Measurements from ENCODE around the gene BRSK2. TPM values are rescaled to one million over a fixed set of nuclear protein-coding genes. Genes with fewer than 3 reads are reported as not detected.

BRSK2 gene
- total RNA-seq, 1 experiment from 2014 or later = 32.2 TPM

DNA sequence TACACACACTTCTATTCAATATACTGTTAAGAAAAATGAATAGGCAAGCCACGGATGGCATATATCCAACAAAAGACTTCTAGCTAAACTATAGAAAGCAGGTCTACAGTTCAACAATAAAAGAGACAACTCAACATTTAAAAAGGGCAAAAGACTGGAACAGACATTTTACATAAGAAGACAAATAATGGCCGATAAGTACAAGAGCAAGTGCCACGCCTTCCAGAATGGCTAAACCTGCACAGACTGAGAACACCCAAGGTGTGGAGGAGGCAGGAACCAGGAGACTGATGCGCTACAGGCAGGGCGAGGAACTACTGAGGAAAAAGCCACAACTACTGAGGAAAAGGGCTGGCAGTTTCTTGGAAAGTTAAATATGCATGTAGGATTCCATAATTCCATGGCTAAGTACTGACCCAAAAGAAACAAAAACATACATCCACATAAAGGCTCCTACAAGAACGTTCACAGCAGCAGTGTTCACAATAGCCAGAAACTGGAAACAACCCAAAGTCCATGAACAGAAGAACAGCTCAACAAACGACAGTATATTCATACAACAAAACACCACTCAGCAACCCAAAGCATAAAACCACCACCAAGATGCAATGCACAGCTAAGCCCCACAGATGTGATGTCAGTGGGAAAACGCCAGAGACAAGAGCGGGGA lies 106.5 kb downstream of the BRSK2 start:
- ChIA-PET CTCF (interaction anchor here (0.5 to 1.6 kb wide), 4 partner anchors 9 to 655 kb away, joined by 3 to 5 read pairs (median 4); no protein-coding TSS in a partner anchor), POLR2A (no interaction called here)
- ATAC-seq = no peak
- Histone ChIP-seq H3K4me1 (ENCODE audit: control insufficient read depth, insufficient read depth, low read length) (no peaks in the 10 kb centered on the region), H3K27me3 (ENCODE audit: control insufficient read depth, insufficient read depth, low read length) (no peaks in the 10 kb centered on the region), H3K27ac (ENCODE audit: low read length) (no peak overlapping the region), H3K36me3 (ENCODE audit: control insufficient read depth, insufficient read depth, low read length) (no peaks in the 10 kb centered on the region), H3K4me3 (ENCODE audit: low read depth in 2 of 2, low read length in 2 of 2) (no peak overlapping the region), H3K9me3 (ENCODE audit: control insufficient read depth, insufficient read depth, low read depth, low read length) (no peaks in the 10 kb centered on the region)
- intact Hi-C loops (cut with micrococcal nuclease; ENCODE audit: unreplicated experiment) (no loop called here), in situ Hi-C loops (cut with HindIII; ENCODE audit: low pct_unique_long_range_greater_than_20kb, low sequenced_read_pairs) (loop anchor here (10.0 kb wide), 1 partner anchor 131 kb away; no protein-coding TSS in a partner anchor)
- TF ChIP-seq POLR2AphosphoS5 (IDR thresholded peaks at IDR 0.05; ENCODE audit: low read depth, low read length) = no peak
- TF ChIP-seq, protein P1, sequence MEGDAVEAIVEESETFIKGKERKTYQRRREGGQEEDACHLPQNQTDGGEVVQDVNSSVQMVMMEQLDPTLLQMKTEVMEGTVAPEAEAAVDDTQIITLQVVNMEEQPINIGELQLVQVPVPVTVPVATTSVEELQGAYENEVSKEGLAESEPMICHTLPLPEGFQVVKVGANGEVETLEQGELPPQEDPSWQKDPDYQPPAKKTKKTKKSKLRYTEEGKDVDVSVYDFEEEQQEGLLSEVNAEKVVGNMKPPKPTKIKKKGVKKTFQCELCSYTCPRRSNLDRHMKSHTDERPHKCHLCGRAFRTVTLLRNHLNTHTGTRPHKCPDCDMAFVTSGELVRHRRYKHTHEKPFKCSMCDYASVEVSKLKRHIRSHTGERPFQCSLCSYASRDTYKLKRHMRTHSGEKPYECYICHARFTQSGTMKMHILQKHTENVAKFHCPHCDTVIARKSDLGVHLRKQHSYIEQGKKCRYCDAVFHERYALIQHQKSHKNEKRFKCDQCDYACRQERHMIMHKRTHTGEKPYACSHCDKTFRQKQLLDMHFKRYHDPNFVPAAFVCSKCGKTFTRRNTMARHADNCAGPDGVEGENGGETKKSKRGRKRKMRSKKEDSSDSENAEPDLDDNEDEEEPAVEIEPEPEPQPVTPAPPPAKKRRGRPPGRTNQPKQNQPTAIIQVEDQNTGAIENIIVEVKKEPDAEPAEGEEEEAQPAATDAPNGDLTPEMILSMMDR (IDR thresholded peaks at IDR 0.05) = no peak
- TF ChIP-seq TCF7L2 (IDR thresholded peaks at IDR 0.05; ENCODE audit: low read depth, low read length) = no peak
- no peak for TF ChIP-seq SIN3A (IDR thresholded peaks at IDR 0.05; ENCODE audit: borderline replicate concordance, insufficient read depth, low read depth, low read length)
- TF ChIP-seq, protein P2, sequence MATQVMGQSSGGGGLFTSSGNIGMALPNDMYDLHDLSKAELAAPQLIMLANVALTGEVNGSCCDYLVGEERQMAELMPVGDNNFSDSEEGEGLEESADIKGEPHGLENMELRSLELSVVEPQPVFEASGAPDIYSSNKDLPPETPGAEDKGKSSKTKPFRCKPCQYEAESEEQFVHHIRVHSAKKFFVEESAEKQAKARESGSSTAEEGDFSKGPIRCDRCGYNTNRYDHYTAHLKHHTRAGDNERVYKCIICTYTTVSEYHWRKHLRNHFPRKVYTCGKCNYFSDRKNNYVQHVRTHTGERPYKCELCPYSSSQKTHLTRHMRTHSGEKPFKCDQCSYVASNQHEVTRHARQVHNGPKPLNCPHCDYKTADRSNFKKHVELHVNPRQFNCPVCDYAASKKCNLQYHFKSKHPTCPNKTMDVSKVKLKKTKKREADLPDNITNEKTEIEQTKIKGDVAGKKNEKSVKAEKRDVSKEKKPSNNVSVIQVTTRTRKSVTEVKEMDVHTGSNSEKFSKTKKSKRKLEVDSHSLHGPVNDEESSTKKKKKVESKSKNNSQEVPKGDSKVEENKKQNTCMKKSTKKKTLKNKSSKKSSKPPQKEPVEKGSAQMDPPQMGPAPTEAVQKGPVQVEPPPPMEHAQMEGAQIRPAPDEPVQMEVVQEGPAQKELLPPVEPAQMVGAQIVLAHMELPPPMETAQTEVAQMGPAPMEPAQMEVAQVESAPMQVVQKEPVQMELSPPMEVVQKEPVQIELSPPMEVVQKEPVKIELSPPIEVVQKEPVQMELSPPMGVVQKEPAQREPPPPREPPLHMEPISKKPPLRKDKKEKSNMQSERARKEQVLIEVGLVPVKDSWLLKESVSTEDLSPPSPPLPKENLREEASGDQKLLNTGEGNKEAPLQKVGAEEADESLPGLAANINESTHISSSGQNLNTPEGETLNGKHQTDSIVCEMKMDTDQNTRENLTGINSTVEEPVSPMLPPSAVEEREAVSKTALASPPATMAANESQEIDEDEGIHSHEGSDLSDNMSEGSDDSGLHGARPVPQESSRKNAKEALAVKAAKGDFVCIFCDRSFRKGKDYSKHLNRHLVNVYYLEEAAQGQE (IDR thresholded peaks at IDR 0.05; ENCODE audit: insufficient read depth in 1 of 2, low read depth in 2 of 2, low read length in 1 of 2) = no peak
- no peak for DNase-seq (ENCODE audit: low read depth, low spot score)
- no TSS peak for BruUV-seq (replicated peaks)

- ATAC-seq (no peak), DNase-seq (ENCODE audit: low read depth, low spot score) (no peak)
- BruUV-seq (replicated peaks) = TSS peak; percentile 23
- in situ Hi-C loops (cut with HindIII; ENCODE audit: low pct_unique_long_range_greater_than_20kb, low sequenced_read_pairs) = loop anchor here (10.0 kb wide), 1 partner anchor 132 kb away; no protein-coding TSS in a partner anchor
- ChIA-PET POLR2A (no interaction called here), CTCF (interaction anchor here (1.6 kb wide), 1 partner anchor 9 kb away, joined by 3 read pairs; no protein-coding TSS in a partner anchor)
- Histone ChIP-seq H3K9me3 (ENCODE audit: control insufficient read depth, insufficient read depth, low read depth, low read length) (no peaks in the 10 kb centered on the region), H3K4me1 (ENCODE audit: control insufficient read depth, insufficient read depth, low read length) (no peaks in the 10 kb centered on the region), H3K4me3 (ENCODE audit: low read depth in 2 of 2, low read length in 2 of 2) (no peak overlapping the region), H3K27me3 (ENCODE audit: control insufficient read depth, insufficient read depth, low read length) (no peaks in the 10 kb centered on the region), H3K36me3 (ENCODE audit: control insufficient read depth, insufficient read depth, low read length) (no peaks in the 10 kb centered on the region), H3K27ac (ENCODE audit: low read length) (no peak overlapping the region)
- TF ChIP-seq SIN3A (IDR thresholded peaks at IDR 0.05; ENCODE audit: borderline replicate concordance, insufficient read depth, low read depth, low read length) = no peak
- no peak for TF ChIP-seq POLR2AphosphoS5 (IDR thresholded peaks at IDR 0.05; ENCODE audit: low read depth, low read length)
- TF ChIP-seq TCF7L2 (IDR thresholded peaks at IDR 0.05; ENCODE audit: low read depth, low read length) = no peak
- TF ChIP-seq, protein P2 (IDR thresholded peaks at IDR 0.05; ENCODE audit: insufficient read depth in 1 of 2, low read depth in 2 of 2, low read length in 1 of 2) = no peak
- TF ChIP-seq, protein P1 (IDR thresholded peaks at IDR 0.05) = no peak
- intact Hi-C loops (cut with micrococcal nuclease; ENCODE audit: unreplicated experiment) = no loop called here
Measured at GRCh38 chr11:1496761-1497095, 107.0 kb downstream of the BRSK2 start.
